Ishikawa (cell line): ENCODE measurements around the gene HOXB3.

Source experiments
- CEBPB ChIP-seq: IDR thresholded peaks from 2 replicates; pipeline ENCODE4 v1.6.1; 2012
- CREB1 ChIP-seq: IDR thresholded peaks from 2 replicates; pipeline ENCODE4 v1.6.1; 2012; ENCODE audit warnings: low read depth
- EP300 ChIP-seq: IDR thresholded peaks from 2 replicates; pipeline ENCODE4 v1.6.1; 2012; ENCODE audit warnings: borderline replicate concordance
- MAX ChIP-seq: IDR thresholded peaks from 2 replicates; pipeline ENCODE4 v1.6.1; 2012
- NFIC ChIP-seq: IDR thresholded peaks from 2 replicates; pipeline ENCODE4 v1.6.1; 2012
- RAD21 ChIP-seq: IDR thresholded peaks from 2 replicates; pipeline ENCODE4 v1.6.1; 2012; ENCODE audit warnings: low read depth
- REST ChIP-seq: IDR thresholded peaks from 2 replicates; pipeline ENCODE4 v1.6.1; 2012; ENCODE audit warnings: low read depth, mild to moderate bottlenecking
- USF1 ChIP-seq: IDR thresholded peaks from 2 replicates; pipeline ENCODE4 v1.6.1; 2012

- TF ChIP-seq CEBPB = no peak
- no peak for TF ChIP-seq EP300
- TF ChIP-seq MAX = no peak
- no peak for TF ChIP-seq USF1
- no peak for TF ChIP-seq RAD21
- TF ChIP-seq CREB1 = no peak
- TF ChIP-seq REST = no peak
- TF ChIP-seq NFIC = no peak
Measured at GRCh38 chr17:48522031-48522653, 67.9 kb downstream of the HOXB3 start.
